GM12865 (cell line): ENCODE measurements around the gene AACS.
"Not testable (repeated sequence)": the region's sequence is repeated elsewhere in the genome, so short reads cannot be mapped to it uniquely, and the experiment has no call there.

Experiments used
- DNase-seq: peaks from one replicate; pipeline ENCODE4 v3.0.0; 2010; ENCODE audit warnings: low read depth
- H3K4me3 ChIP-seq: 2 replicates; pipeline ENCODE4 v1.5.1; 2011; ENCODE audit warnings: mild to moderate bottlenecking, low read depth, low read length, control low read depth
- TF ChIP-seq, protein P1 (sequence below): IDR thresholded peaks from 2 replicates; pipeline ENCODE4 v1.5.1; 2011; ENCODE audit warnings: low read length, control low read depth, low read depth, inconsistent platforms; ENCODE audit not compliant: insufficient read depth; ENCODE audit errors: missing control alignments

AACS gene

DNA sequence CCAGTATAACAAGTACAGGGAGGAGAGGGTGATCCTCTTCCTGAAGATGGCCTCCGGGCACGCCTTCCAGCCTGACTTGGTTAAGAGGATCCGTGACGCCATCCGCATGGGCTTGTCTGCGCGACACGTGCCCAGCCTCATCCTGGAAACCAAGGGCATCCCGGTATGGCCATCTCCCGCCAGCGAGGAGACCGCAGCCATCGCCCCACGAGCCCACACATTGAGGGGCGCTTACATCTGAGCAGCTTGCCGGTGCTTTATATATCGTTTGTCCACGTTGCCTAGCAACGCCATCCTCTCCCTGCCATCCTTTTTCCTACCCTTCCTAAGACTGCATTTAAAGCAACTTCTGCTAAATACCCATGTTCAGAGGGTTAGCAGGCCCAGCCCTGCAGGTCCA is 71.5 kb downstream of the AACS start:
- TF ChIP-seq, protein P1, sequence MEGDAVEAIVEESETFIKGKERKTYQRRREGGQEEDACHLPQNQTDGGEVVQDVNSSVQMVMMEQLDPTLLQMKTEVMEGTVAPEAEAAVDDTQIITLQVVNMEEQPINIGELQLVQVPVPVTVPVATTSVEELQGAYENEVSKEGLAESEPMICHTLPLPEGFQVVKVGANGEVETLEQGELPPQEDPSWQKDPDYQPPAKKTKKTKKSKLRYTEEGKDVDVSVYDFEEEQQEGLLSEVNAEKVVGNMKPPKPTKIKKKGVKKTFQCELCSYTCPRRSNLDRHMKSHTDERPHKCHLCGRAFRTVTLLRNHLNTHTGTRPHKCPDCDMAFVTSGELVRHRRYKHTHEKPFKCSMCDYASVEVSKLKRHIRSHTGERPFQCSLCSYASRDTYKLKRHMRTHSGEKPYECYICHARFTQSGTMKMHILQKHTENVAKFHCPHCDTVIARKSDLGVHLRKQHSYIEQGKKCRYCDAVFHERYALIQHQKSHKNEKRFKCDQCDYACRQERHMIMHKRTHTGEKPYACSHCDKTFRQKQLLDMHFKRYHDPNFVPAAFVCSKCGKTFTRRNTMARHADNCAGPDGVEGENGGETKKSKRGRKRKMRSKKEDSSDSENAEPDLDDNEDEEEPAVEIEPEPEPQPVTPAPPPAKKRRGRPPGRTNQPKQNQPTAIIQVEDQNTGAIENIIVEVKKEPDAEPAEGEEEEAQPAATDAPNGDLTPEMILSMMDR: no peak
- H3K4me3 ChIP-seq: no peak overlapping the region
- DNase-seq: no peak

DNA sequence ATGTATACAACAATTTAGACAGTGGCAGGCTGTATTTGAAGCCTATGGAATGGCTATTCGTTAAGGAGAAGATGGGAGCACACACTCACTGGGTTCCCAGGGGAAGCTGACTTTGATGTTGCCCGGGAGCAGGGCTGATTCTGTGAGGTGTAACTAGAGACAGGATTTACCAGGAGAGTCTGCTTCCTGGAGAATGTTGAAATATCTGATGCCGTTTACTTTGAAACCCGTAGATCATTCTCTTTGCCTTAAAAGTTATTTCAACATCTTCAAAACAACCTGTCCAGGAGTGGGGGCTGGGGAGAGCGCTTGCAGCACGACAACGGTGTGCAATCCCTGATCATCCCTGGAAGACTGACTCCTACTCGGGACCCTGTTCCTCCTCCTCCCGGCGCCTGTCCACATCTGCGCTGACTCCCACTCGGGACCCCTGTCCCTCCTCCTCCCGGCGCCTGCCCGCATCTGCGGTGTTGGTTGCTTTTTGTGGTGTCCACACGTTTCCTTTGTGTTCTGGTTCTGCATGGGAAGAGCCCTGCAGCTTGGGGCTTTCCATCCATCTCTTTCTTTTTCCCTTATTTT is 72.6 kb downstream of the AACS start:
- TF ChIP-seq, protein P1: no peak
- no peak for DNase-seq
- no peak overlapping the region for H3K4me3 ChIP-seq

DNA sequence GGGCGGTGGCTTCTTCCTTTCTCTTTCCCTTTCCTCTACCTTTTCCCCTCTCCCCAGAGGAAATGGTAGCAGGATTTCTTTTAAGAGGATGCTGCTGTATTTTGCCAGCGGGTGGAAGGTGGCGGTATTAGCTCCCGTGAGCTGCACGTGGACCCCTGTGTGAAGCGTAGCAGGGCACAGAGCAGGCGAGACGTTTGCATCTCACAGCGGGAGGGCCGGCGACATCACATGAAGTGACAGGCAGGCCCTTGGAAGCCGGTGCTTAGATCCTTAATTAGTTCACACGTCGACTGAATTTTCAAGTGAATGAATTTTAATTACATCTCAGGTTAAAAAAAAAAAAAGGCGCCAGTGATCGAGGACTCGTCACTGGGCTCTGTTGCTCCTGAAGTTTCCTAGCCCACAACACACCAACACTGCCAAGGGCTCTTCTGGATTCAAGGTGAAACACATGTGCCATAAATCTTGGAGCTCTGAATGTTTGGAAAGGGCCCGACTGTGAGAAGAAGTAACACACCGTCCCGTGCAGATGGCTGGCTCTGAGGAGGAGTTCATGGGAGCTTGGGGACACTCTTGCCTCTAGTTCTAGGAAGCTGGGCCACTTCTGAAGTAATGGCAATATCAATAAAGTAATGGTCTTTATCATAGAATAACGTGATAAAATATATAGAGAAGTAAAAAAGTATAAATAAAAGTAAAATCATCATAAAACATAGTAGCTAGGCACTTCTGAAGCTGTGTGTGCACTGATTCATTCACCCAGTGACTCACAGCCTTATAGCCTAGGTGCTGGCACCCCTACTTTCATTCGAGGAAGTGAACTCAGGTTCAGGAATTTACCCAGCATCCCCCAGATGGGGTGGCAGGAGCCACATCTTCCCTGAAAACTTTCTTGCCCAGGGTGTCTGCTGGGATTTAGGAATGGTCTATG is 75.3 kb downstream of the AACS start:
- H3K4me3 ChIP-seq: no peak overlapping the region
- no peak for DNase-seq
- TF ChIP-seq, protein P1: no peak

DNA sequence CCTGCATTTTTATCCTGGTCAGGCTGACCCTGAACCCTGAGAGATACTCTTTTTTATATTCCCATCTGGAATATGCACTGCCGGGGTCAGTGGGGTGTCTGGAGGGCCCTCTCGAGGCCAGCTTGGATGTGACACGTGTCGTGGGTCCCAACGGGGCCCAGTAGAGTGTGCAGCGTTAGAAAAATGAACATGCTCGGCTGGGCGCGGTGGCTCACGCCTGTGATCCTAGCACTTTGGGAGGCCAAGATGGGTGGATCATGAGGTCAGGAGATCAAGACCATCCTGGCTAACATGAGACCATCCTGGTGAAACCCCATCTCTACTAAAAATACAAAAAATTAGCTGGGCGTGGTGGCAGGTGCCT is 76.0 kb downstream of the AACS start:
- not testable (repeated sequence) for H3K4me3 ChIP-seq, DNase-seq

DNA sequence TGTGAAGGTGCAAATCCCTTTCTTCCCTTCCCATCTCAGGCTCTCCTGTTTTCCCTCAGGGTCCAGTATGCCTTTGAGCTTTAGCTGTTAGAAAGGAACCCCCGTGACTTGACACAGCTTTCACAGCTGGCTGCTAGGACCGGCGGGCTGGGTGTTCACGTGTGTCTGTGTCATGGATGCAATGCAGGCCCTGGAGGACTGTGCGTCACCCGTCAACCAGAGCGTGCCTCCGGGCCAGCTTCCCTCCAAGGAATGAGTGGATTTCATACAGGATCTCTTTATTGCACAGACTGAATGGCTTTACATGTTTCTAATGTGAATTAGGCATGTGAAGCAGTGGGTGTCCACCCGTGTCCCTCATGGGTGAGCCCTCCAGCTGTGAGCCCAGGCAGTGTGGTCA is 77.4 kb downstream of the AACS start:
- H3K4me3 ChIP-seq: no peak overlapping the region
- TF ChIP-seq, protein P1: no peak
- DNase-seq: no peak

DNA sequence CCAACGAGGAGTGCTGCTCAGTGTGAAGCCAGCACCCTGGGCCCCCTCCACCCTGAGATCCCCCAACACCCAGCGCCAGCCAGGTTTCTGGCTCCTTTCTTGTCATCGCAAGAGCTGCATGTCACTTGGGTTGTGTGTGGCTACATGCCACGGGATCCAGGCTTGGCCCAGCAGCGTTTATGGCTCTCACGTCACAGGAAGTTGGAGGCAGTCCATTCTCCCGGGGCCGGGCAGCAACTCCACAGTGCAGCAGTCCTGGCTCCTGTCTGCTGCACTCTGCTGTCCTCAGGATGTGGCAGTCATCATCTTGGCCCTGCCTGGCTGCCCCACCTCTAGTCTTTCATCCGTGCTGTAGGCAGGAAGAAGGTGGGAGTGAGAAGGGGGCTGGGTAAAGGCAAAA is 78.3 kb downstream of the AACS start:
- no peak for DNase-seq
- H3K4me3 ChIP-seq: no peak overlapping the region
- TF ChIP-seq, protein P1: no peak

DNA sequence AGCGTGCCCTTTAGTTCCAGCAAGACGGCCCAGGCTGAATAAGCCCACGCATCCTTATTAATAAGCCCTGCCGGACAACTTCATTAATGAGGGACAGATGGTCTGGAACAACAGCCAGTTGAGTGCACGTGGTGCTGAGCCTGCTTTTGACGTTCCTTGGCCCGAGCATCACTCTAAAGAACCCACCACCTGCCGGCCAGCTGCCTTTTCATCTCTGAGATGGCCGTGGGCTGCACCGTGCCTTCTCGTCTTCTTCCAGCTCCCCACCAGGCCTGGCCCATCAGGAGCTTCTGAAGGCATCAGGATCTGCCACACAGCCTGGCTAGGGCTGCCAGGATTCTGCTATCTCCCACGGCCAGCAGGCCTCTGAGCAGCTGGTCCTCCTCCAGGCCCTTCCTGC is 80.0 kb downstream of the AACS start:
- DNase-seq: no peak
- TF ChIP-seq, protein P1: no peak
- H3K4me3 ChIP-seq: no peak overlapping the region
